Cortex of kidney (tissue), 1 donor: ENCODE measurements around the gene TFEB.

Source experiments
- DNase-seq: peaks from one replicate; lab custom pipeline; 2025; lab: John Stamatoyannopoulos, UW

TFEB gene

DNA sequence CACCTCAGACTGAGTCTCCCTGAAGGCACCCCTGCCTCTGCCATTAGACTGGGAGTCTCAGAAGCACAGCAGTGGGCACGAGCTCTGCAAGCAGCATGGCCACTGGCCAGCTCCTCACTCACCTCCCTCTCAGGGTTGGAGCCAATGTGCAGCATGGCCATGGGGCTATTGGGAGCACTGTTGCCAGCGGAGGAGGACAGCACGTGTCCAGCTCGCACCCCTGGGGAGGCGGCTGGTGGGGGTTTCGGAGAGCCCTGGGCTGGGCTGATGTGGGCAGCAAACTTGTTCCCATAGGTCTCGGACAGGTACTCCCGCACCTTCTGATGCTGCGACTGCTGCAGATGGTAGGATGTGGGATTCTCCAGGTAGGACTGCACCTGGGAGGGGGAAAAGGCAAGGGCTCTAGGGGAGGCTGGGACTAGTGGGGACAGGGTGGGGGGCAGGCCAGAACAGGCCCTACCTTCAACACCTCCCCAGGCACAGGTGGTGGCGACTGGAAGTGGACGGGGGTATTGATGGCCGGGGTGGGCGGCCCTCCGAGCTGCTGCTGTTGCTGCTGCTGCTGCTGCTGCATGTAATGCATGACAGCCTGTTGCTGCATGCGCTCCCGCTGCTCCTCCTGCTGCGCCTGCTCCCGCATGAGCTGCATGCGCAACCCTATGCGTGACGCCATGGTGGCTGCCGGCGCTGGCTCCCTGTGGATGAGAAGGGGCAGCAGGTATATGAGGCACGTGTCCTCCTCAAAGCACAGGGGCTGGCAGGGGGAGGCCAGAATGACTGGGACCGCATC is 44.7 kb downstream of the TFEB start:
- DNase-seq, result no peak

DNA sequence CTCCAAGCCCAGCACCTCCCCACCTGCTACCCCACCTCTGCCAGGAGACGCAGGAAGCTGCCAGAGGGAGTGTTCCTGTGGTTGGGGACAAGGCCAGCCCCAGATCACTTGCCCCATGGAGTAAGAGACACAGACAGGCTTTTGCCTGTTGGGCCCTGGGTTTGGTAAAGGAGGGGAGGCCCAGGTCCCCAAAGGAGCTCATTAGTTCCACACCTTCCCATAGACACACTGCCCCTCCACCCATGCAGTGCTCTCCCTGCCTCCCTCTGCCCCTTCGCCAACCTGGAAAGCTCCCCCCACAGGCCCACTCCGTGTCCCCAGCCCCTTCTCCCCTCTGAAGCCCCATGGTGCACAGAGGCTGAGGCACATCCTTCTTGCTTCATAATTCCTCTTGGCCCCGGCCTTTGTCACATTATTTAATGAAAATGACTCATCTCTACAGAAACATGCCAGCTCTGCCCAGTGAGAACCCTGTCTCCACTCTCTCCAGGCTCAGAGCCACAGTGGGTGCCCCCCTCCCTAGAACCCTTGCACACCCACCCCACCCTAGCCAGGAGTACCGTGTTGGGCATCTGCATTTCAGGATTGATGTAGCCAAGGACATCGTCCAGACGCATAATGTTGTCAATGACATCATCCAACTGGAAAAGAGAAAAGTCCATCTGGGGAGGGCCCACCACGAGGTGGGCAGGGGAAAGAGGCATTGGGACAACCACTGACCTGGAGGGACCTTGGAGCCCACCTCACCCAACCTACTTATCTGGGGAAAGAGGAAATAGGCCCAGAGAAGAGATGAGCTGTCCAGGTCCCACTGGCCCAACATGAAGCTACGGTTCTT is 46.0 kb downstream of the TFEB start:
- DNase-seq, result no peak

DNA sequence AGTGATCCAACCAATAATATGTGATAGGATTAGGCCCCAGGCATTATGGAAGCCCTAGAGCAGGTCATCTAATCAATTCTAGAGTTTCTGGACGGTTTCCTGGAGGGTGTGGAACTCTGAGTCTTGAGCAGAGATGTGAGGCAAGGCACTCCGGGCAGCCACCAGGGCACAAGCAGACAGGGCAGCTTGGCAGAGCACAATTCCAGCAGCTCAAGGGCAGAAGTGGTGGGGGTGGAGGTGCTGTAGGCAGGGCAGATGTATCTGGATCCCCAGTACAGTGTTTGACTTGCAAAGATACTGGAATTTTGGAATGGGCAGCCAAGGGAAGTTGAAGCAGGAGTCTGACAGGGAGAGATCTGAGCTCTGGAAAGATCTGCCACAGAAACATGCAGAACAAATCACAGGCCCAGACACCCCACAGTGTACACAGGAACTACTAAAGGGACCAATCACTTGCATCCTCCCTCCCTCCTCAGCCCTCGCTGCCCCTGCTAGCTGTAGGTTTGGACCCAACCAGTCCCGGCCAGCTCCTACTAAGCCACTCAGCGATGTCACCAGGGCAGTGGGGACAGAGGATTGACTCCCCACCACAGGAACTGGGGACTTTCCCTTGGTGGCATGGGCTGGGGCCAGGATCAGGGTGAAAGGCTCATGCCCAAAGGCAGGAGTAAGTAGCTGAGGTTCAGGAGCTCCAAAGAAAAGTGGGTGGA is 47.0 kb downstream of the TFEB start:
- no peak for DNase-seq

DNA sequence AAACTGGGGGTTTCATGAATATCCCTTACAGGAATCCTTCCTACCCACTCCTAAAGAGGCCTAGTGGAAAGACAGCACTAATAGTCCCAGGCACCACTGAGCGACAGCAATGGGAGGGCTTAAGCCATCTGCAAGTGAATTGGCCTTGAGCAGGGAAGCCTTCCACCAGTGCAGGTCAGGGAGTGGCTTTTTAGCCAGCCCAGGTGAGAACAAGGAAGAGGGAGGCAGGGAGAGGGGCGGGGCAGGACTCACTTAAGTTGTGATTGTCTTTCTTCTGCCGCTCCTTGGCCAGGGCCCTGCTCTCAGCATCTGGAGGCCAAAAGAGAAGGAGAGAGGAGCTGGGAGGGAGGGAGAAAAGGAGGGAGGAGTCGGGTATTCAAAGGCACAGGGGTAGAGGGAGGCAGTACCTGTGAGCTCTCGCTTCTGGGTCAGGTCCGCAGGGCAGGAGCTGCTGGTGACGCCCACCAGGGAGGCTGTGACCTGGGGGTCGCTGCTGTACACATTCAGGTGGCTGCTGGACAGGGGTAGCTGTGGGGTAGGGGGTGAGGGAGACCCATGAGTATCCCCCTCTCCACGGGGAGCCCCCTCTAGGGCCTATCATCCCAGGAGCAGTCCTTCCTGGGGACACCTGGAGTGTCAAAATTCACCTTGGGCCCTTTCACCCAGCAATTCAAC is 47.8 kb downstream of the TFEB start:
- no peak for DNase-seq

DNA sequence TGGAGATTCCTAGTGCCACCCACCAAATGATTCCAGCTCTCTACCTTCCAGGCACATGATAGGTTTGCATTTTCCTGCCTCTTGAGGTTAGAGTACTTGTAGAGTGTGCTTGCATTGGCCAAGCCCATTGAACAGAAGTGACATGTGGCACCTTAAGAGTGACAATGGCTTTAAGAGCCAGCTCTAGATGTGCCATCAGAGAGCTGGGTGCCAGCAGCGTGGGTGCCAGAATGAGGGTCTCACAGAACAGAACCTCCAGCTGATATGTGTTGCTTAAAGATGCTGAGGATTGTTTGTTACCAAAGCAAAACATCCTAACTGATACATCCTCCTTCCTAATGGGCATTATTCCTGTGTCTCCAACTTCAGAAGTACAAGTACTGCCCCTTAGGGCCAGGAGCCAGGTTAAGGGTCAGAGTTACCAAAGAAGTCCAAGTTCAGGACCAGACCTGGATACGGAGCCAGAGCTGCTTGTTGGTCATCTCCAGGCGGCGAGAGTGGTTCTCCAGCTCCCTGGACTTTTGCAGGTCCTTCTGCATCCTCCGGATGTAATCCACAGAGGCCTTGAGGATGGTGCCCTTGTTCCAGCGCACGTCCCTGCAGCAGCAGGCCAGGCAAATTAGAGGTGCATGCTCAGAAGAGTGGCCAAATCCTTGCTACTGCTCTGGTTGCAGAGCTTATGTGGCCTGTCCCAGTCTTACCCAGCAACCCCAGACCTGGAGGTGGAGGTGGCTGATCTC is 49.6 kb downstream of the TFEB start:
- no peak for DNase-seq

DNA sequence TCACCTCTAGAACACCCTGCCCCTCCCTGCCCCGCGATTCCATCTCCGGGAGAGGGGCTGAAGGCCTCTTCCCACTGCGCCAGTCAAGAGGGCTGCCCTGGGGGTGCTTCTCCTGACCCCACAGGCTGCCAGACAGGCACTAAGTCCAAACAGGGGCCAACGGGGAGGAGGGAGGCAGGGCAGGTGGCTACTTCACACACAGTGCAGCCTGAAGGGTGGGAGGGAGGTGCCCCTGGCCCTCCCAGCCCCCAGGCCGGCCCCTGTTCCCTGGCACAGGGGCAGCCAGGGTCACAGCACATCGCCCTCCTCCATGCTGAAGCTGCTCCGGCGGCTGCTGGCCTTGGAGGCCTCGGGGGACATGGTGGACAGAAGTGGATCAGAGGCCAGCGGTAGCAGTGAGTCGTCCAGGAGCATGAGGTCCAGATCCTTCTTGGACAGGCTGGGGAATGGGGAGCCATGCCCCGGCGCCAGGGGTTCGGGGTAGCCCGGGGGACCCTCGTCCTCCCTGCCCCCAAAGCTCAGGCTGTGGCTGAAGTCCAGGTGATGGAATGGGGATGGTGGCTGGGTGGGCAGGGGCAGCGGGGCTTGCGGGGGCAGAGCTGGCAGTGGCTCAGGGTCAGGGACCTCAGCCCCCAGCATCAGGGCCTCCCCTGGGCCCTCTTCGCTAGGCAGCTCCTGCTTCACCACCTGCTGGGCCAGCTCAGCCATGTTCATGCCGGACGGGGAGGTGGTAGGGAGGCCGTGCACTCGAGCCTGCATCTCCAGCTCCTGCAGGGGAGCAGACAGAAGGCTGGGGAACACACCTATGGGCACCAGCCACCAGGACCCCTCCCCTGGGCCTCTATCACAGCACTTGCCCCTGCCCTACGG is 50.9 kb downstream of the TFEB start:
- DNase-seq, result no peak

DNA sequence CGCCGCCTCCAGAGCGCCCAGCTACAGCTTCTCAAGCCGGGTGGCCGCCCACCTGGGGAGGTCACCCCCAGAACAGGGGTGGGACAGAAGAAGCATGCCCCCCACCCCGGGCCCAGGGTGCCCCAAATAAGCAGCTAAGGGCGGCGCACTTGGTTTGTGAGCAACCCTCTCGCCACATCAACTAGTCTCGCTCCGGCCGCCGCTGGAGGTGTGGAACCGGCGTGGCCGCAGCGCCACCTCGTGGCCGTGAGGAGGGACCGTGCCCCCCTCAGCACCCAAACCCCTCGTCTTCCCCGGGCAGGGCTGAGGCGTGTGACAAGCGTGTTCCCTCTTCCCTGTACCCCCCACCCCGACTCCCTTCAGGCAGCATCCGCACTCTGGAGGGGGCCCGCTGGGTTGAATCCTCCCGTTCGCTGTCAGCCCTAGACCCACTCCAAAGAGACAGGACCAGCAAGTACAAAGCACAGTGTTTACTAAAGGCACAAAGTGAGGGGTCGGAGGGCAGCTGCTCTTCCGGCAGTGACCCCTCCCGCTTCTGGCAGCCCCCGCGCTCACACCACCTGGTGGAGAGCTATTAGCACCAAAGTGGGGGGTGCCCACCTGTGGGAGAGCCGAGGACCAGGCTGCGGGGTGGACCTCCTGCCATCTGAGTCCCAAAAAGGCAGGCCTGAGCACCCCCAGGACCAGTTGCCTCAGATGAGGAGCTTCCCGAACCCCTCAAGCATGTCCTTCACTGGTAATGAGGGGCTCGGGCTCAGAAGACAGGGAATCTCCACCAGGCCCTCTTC is 51.7 kb downstream of the TFEB start:
- DNase-seq, result no peak

DNA sequence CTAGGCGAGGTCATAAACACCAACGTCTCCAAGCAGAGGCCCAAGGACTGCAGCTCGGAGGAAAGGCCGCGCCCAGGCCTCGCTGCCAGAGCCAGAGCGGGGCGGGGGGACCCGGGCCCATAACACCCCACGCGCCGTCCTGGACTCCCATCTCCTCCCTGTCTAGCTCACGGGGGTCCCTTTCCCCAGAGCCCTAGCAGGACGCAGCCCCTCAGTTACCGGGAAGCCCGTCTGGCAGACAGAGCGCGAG is 52.2 kb downstream of the TFEB start:
- no peak for DNase-seq

DNA sequence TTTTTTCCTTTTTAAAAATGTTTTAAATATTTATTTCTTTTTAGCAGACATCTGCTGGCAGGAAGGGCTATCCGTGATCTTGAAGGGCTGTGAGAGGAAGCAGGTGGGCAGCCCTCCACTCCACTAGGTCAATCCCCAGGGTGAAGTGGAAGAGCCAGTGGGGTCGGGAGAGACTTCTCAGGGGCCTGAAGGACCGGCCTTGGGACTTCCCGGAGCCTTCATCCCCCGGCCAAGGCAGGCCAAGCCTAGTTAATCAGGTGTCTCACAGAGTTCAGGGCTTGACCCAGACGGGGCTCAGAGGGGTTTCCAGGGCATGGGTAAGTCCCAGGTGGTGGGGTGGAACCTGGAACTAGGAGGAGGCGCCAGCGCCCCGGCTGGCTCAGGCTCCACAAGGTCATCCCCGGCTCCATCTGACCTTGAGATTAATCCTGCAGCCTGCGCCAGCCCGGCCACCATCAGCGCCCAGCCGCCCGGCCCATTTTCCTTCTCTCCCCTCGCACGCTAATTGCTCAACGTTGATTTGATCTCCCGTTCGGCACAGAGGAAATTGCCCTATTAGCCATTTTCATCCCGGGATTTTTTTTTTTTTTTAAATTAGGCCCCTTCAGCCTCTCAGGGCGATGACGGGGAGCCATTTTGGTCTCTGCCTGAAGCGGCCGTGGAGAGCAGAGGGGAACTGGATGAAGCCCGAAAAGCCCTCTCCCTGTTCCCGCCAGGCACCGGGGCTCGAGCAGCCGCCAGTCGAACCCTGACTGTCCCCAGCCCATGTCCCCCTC is 52.7 kb downstream of the TFEB start:
- DNase-seq, result no peak

DNA sequence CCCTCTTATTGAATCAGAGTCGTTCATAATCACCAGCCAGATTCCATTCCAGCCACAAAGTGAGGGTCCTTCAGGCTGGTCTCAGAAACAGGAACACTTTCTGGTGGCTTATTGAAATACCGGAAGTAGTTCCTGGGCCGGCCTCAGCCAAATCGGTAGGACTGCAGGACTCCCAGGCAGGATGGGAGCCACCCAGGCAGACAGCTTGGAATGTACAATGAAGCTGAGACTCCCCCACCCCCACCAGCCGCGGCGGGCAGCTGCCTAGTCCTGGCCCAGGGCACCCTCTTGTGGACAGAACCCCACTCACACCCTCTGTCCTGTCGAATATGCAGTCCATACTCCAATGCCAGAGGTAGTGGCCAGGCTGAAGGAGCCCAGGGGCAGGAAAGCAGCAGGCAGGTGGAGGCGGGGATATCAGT is 53.3 kb downstream of the TFEB start:
- no peak for DNase-seq

DNA sequence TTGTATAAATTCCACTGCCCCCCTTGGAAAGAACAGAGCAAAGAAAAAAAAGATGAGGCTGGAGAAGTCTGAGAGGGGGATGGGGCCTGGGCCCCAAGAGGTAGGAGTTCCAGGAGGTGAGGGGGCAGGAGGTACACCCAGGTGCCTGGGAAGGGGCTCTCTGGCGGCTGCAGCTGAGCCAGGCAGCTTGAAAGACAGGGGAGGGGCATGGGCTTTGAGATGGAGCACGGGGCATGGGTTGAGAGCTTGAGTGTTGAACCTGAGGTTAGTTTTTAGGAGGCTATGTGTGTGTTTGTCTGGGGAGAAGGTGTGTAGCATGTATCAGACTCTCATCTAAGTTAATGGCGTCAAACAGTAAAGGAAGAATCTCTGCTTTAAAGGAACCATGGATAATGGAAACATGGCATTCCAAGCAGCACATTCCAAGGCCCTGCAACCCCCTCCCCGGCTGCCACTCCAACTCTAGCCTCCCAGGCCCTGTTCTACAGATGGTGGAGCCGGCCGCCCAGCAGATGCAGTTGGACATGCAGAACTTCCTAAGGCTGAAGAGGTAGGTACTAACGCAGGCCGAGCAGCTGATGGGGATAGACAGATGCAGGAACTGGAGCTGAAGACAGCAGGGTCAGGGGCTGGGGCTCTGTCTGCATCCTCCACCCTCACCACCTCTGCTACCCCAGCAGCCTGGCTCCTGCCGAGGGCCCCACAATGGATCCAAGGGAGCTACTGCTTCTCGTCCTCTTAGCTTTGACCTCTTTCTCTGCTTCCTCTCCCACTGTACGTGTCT is 55.0 kb downstream of the TFEB start:
- no peak for DNase-seq

DNA sequence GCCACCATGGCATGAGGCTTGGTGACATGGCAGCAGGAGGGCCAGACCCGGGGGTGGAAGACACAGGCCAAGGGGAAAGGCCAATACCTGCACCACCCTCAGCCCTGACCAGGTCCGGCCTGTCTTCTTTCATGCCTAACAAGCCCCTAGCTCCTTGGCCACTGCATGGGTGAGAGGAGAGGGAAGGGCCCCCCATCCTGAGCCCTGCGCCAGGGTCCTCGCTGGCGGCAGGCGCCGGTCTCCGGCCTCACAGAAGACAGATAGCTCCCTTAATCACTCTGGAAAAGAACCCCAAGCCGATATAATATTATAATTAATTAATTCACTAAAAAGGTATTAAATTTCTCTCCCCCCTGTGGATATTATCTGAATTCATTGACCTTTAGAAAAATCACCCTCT is 55.7 kb downstream of the TFEB start:
- DNase-seq, result no peak

DNA sequence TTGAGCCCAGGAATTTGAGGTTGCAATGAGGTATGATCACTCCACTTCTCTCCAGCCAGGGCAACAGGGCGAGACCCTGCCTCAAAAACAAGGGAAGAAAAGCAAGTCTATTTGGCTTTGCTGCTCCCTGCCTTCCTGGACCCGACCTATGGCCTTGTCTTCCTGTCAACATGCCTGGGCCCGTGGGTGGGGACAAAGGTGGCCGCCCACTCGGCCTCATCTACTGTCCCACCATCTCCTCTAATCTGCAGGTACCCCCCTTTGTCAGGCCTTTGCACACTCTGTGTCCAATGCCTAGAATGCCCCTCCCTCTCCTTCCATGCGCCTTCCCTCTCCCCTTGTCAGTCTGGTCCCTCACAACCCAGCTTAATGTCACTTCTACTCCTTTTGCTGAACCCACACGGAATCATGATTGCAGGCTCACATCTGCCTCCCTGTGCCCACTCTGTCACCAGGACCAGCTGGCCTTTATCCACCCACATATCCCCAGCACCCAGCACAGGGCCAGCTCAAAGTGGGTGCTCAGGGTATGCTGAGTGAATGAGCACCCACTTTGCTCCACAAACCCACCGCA is 56.8 kb downstream of the TFEB start:
- DNase-seq, result no peak

DNA sequence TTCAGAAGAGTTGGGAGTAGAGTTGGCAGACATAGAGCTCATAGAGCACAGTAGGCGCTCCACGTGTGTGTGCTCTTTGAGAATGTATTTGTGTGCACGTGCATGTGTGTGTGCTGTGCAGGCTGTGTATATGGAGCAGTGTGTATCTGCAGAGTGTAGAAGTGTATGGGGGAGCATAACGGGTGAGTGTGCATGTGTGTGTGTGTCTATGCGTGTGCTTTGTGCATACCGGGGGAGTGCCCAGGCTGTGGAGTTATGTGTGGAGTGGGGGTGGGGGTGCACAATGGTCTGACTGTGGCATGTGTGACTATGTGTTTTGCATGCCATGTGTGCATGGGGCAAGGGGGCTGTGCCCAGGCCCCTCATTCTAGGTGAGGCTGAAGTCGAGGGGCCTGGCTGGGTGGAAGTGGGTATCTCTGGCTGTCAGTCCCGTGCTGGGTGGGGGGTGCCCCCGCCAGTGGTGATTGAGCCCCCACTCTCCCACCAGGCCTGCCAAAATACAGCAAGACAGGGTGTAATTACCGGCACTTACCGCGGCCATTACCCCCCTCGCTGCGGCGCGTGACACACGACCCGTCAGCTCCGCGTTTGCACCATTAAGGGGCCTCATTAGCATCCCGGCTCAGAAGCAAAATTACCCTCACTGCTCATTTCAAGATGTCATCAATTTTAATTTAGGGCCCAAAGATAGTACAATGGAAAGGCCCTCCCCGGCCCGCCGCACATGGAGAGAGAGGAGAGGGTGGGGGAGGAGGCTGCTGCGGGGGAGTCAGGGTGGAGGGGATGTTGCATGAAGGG is 58.1 kb downstream of the TFEB start:
- DNase-seq, result no peak

DNA sequence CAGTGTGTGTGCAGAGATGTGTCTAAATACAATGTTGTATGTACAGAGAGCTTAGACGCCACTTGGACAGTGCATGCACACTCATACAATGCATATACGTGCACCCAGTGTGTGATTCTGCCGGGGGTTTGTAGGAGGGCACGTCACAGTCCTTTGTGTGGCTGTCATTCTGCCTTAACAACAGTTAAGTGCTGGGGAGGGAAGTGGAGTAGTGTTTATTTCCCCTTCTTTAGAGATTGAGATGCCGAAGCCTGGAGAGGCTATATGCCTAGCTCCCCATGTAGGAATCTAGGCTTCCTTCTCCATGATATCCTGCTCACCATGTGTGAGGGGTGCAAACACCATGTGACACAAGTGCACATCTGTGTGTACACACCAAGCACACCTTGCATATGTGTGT is 59.0 kb downstream of the TFEB start:
- no peak for DNase-seq

DNA sequence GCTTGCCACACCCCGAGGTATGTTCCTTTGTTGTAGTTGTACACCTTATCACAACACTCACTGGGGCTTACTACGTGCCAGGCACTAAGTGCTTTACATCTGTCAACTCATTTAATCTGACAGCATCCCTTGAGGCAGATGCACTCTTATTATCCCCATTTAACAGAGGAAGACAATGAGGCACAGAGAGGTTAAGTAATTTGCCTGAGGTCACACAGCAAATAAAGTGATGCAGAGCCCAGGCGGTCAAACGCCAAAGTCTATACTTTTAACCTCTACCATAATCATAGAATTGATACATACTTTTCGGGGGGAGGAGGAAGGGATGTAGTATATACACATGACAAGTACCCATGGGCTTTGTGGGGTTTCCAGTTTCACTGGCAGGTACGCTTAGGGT is 59.4 kb downstream of the TFEB start:
- no peak for DNase-seq

DNA sequence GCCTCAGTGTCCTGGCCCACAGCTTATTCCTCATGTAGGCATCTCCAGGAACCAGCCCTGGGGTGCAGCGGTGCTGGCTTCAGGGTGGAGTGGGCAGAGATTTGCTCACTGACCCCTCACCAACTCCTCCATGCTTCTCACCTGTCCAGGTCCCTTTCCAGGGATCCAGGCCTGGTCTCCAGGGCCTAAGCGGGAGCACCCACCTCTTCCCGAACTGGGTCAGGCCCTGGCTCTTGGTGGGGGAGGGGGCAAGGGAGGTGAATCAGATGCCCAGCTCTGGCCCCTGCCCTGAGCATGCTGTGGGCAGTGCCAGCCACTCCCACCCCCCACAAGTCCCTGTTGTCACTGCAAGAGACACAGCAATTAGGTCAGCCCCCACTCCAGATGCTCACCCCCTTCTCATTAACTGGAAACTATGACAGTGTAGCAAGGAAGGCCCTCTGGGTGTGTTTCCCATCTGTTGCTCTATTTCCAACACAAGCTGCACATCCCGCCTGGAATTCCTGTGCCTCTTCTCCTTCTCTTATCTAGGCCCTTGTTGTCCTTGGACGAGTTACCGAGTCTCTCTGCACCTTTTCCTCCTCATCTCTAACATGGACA is 60.1 kb downstream of the TFEB start:
- no peak for DNase-seq
